ENCODE data around the gene MAOB. TPM values are rescaled to one million over a fixed set of nuclear protein-coding genes. Genes with fewer than 3 reads are reported as not detected.

The MAOB gene
- total and polyA plus RNA-seq, 2 donors (not counting 1 experiment from before 2014, with no cell fraction given), result not detected

- Histone ChIP-seq H2AFZ (ENCODE audit: insufficient read depth, low read depth, low read length, poor library complexity, severe bottlenecking) (no peak overlapping the region), H4K20me1 (ENCODE audit: control insufficient read depth, insufficient read depth, low read length, poor library complexity, severe bottlenecking) (no peaks in the 10 kb centered on the region), H3K79me2 (ENCODE audit: control insufficient read depth, insufficient read depth, low read length) (no peaks in the 10 kb centered on the region), H3K4me1 (ENCODE audit: control insufficient read depth in 2 of 2, insufficient read depth in 2 of 2, low read length in 2 of 2) (no peaks in the 10 kb centered on the region), H3K9me3 (ENCODE audit: control extremely low read depth in 1 of 3, control insufficient read depth in 2 of 3, insufficient read depth in 1 of 3, low read length in 2 of 3) (no peaks in the 10 kb centered on the region), H3K4me3 (ENCODE audit: control extremely low read depth in 1 of 5, extremely low read depth in 1 of 5, insufficient read depth in 1 of 5, low read depth in 2 of 5, low read length in 4 of 5) (no peak overlapping the region), H3K27me3 (replicated peaks in 1 of 4; ENCODE audit: control extremely low read depth in 1 of 4, control insufficient read depth in 3 of 4, insufficient read depth in 4 of 4, low read length in 3 of 4) (no peaks in the 10 kb centered on the region), H3K36me3 (replicated peaks in 1 of 2; ENCODE audit: control extremely low read depth in 1 of 2, control insufficient read depth in 1 of 2, extremely low read depth in 1 of 2, insufficient read depth in 2 of 2, low read length in 1 of 2) (no peaks in the 10 kb centered on the region), H3K4me2 (replicated peaks; ENCODE audit: low read depth, low read length, poor library complexity, severe bottlenecking) (no peak overlapping the region), H3K9ac (ENCODE audit: low read length) (no peak overlapping the region), H3K27ac (ENCODE audit: low read length in 2 of 2) (no peak overlapping the region)
- ATAC-seq (ENCODE audit: low read depth) (no peak), DNase-seq (no peak)
- intact Hi-C loops (cut with micrococcal nuclease), result no loop called here
- ChIA-PET POLR2A (no interaction called here), CTCF (no interaction called here)
- H3K27ac Mint-ChIP-seq, result no peak overlapping the region
- H3K4me3 Mint-ChIP-seq, result no peak overlapping the region
- H3K4me1 Mint-ChIP-seq, result no peaks in the 10 kb centered on the region
- no CpG with 5 or more reads among the region's 7 CpGs for WGBS (ENCODE audit: insufficient coverage)
- peaks cover 11% of the 10 kb centered on the region for H3K27me3 Mint-ChIP-seq
- no peak for TF ChIP-seq CTCF (IDR thresholded peaks at IDR 0.05)
- H3K9me3 Mint-ChIP-seq (ENCODE audit: insufficient read depth), result no peaks in the 10 kb centered on the region
Measured at GRCh38 chrX:43731086-43731485, 151.2 kb downstream of the MAOB start.

- DNase-seq, result no peak
- TF ChIP-seq EZH2 (IDR thresholded peaks at IDR 0.05; ENCODE audit: borderline replicate concordance, insufficient read depth, low read depth, low read length, poor library complexity, severe bottlenecking) (no peak), CTCF (IDR thresholded peaks at IDR 0.05) (no peak)
- Histone ChIP-seq H3K27me3 (replicated peaks in 1 of 4; ENCODE audit: control extremely low read depth in 1 of 4, control insufficient read depth in 3 of 4, insufficient read depth in 4 of 4, low read length in 3 of 4) (no peaks in the 10 kb centered on the region), H3K27ac (ENCODE audit: low read length in 2 of 2) (no peak overlapping the region), H3K4me3 (ENCODE audit: control extremely low read depth in 1 of 5, extremely low read depth in 1 of 5, insufficient read depth in 1 of 5, low read depth in 2 of 5, low read length in 4 of 5) (no peak overlapping the region), H3K4me2 (replicated peaks; ENCODE audit: low read depth, low read length, poor library complexity, severe bottlenecking) (no peak overlapping the region), H4K20me1 (ENCODE audit: control insufficient read depth, insufficient read depth, low read length, poor library complexity, severe bottlenecking) (no peaks in the 10 kb centered on the region), H3K9me3 (ENCODE audit: control extremely low read depth in 1 of 3, control insufficient read depth in 2 of 3, insufficient read depth in 1 of 3, low read length in 2 of 3) (no peaks in the 10 kb centered on the region), H3K4me1 (ENCODE audit: control insufficient read depth in 2 of 2, insufficient read depth in 2 of 2, low read length in 2 of 2) (no peaks in the 10 kb centered on the region), H3K79me2 (ENCODE audit: control insufficient read depth, insufficient read depth, low read length) (no peaks in the 10 kb centered on the region), H2AFZ (ENCODE audit: insufficient read depth, low read depth, low read length, poor library complexity, severe bottlenecking) (no peak overlapping the region), H3K36me3 (replicated peaks in 1 of 2; ENCODE audit: control extremely low read depth in 1 of 2, control insufficient read depth in 1 of 2, extremely low read depth in 1 of 2, insufficient read depth in 2 of 2, low read length in 1 of 2) (no peaks in the 10 kb centered on the region), H3K9ac (ENCODE audit: low read length) (no peak overlapping the region)
- intact Hi-C loops (cut with micrococcal nuclease), result no loop called here
- Mint-ChIP-seq H3K4me1 (no peaks in the 10 kb centered on the region), H3K4me3 (no peak overlapping the region), H3K27me3 (peaks cover 11% of the 10 kb centered on the region), H3K27ac (no peak overlapping the region), H3K9me3 (ENCODE audit: insufficient read depth) (no peaks in the 10 kb centered on the region)
- no peak for ATAC-seq (ENCODE audit: low read depth)
- ChIA-PET CTCF (no interaction called here), POLR2A (no interaction called here)
- WGBS (ENCODE audit: insufficient coverage), result no CpG with 5 or more reads among the region's 1 CpG
Measured at GRCh38 chrX:43728966-43729365, 153.3 kb downstream of the MAOB start.

Measured in B cell (primary cell).